GM20000 (cell line): Measurements from ENCODE around the gene SFRP4.

Experiments used
- DNase-seq: peaks from one replicate; pipeline ENCODE4 v3.0.0; 2012; ENCODE audit warnings: low spot score
- CTCF ChIP-seq: IDR thresholded peaks from 2 replicates; pipeline ENCODE4 v1.5.1; 2012; ENCODE audit warnings: mild to moderate bottlenecking, control low read depth; ENCODE audit errors: extremely low read depth, missing control alignments

The SFRP4 gene

GRCh38 chr7:37933018-37933566 lies 16.5 kb upstream of the SFRP4 start:
- TF ChIP-seq CTCF = no peak

GRCh38 chr7:37932543-37932942 lies 15.9 kb upstream of the SFRP4 start:
- no peak for TF ChIP-seq CTCF
- no peak for DNase-seq

More at GRCh38 chr7:37933018-37933566, 16.5 kb upstream of the SFRP4 start:
- no peak for DNase-seq

- TF ChIP-seq CTCF = no peak
- DNase-seq = no peak
These were observed 13.8 kb upstream of the SFRP4 start for GRCh38 chr7:37930226-37930948.

- DNase-seq = no peak
- TF ChIP-seq CTCF = no peak
These were observed 12.3 kb upstream of the SFRP4 start for GRCh38 chr7:37928878-37929277.

- TF ChIP-seq CTCF = no peak
- DNase-seq = no peak
These were observed 11.3 kb upstream of the SFRP4 start for GRCh38 chr7:37927773-37928444.

GRCh38 chr7:37925620-37926019 lies 9.0 kb upstream of the SFRP4 start:
- DNase-seq = no peak
- no peak for TF ChIP-seq CTCF

- no peak for TF ChIP-seq CTCF
- DNase-seq = no peak
These were observed 7.9 kb upstream of the SFRP4 start for GRCh38 chr7:37924491-37925041.
